GM12892 (cell line): Measurements from ENCODE around the gene CACNA1B.

ENCODE experiments used
- POLR2A ChIP-seq: IDR thresholded peaks from 2 replicates; pipeline ENCODE4 v1.6.1; 2011; ENCODE audit warnings: low read depth, low read length, control low read depth
- POLR2AphosphoS5 ChIP-seq: IDR thresholded peaks from 2 replicates; pipeline ENCODE4 v1.6.1; 2011; ENCODE audit warnings: low read depth, low read length, control low read depth
- TAF1 ChIP-seq: IDR thresholded peaks from 2 replicates; pipeline ENCODE4 v1.6.1; 2011; ENCODE audit warnings: low read depth, mild to moderate bottlenecking, control low read depth, low read length, borderline replicate concordance

DNA sequence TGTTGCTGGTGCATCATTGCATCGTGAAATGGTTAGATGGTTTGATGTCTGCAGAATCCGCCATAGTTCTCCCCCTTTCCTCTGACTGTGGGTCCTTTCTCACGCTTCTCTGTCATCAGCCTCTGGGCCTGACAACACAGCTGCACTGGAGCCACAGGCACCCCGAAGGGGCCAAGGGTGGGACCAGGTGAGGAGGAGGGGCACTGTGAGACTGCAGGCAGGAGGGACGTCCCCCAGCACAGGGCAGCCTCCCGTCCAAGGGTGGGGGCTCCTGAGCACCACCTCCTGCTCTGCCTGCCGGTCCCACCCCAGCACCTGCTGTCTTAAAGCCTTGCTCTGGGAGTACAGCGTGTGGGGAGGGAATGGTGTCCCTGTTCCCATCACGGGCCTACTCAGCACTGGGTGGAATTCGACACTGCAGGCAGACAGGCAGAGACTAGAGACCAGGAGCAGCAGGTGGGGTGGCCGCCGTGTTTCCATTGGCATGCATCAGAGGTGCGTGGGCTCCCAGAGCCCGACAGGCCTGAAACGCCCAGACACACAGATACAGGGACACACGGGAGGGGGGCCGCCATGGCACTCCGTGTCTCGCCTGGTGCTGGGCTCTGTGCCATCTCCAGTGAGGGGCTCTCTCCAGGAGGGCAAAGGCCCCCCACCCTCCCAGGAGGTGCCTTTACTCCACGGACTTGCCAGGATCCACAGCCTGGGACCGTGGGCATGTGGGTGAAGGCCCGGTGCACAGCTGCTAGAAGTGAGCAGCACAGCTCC is 15.0 kb downstream of the CACNA1B start:
- TF ChIP-seq POLR2AphosphoS5 (no peak), TAF1 (no peak), POLR2A (no peak)
